HG02642 (cell line): ENCODE data around the gene CNDP1.
"Not testable (repeated sequence)": the region's sequence is repeated elsewhere in the genome, so short reads cannot be mapped to it uniquely, and the experiment has no call there.

ENCODE experiments used
- ATAC-seq: cut with Tn5 transposase; IDR thresholded peaks from one replicate; pipeline ENCODE4 v1.9.1; 2021; ENCODE audit warnings: mild to moderate bottlenecking; ENCODE audit not compliant: unreplicated experiment, poor library complexity

CNDP1 gene

DNA sequence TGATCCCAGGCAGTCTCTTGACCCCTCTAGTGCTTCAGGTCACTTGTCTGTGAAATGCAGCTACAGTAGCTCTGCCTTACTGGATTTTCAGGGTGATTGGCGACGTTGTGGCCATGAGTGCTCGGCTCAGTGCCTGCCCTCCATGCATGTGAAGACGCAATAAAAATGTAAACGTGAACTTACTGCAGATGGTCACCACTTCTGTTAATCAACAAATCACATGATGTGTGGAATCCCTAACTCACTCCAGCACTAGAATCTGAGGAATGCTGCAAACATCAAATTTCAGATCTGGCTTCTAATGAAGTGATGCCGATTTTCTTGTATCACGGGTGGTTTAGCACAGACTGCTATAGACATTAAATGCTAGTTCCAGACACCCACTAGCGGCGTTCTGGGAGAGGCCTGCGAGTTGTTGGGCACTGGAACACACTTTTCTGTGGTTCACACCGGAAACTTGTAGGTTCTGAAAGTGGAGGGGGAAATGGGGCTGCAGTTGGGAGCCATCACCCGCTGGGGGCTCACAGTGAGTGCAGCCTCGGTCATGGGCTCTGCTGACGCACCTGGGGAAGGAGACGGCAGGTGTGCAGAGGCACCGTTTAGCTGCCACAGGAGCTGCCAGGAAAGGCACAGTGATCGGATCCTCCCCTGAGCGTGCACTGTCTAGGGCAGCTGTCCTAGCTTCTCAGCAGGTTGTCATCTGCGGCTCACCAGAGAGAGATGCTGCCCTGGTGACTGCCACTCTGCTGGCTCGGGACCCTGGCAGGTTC lies 6.5 kb downstream of the CNDP1 start:
- ATAC-seq: no peak

DNA sequence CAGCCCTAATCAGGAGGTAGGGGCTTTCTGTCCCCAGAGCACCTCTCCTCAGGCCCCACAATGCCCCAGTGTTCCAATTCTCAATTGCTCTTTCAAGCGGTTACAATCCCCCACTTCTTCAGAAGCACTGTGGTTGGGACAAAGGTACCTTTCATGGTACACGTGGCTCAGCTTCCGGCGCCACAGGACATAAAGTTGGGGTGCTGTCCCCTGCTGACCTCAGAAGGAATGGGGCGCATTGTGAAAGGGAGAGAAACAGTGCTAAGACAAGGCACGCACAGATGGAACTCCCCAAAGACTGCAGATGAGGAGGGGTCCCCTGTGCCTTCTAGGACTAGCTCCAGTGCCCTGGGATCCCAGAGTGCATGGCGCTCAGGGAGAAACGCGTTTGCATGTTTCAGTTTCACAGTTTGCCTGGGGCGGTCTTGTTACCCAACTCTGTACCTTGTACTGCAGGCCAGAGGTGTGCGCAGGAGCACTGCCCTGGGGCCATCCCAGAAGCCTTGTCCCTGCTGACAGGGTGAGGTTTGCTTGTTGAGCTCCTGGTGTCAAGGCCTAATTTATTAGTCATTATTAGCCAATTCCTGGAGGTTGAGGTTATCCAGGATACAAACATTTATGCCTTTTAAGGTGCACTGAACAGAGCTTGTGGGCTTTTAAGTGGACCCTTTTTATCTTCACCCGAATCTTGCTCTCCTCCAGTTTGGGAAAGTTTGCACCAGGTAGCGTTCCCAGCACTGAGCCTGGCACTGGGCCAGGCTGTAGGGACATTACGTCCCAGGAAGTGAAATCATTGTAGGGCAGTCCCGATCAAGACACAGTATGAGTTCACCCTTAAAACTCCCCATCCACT lies 7.6 kb downstream of the CNDP1 start:
- no peak for ATAC-seq

DNA sequence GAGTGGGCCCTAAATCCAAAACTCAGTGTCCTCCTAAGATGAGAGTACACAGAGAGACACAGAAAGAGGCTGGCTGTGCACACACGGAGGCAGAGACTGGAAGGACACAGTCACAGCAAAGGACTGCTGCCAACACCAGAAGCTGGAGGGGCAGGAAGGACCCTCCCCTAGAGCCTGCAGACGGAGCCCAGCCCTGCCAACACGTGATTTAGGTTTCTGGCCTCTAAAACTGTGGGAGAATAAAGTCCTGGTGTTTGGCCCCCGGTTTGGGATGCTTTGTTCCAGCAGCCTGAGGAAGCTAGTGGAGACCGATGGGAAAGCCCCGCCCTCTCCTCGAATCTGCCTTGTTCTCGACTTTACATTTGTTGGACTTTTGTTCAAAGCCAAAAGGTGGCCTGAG lies 10.6 kb downstream of the CNDP1 start:
- ATAC-seq: no peak

DNA sequence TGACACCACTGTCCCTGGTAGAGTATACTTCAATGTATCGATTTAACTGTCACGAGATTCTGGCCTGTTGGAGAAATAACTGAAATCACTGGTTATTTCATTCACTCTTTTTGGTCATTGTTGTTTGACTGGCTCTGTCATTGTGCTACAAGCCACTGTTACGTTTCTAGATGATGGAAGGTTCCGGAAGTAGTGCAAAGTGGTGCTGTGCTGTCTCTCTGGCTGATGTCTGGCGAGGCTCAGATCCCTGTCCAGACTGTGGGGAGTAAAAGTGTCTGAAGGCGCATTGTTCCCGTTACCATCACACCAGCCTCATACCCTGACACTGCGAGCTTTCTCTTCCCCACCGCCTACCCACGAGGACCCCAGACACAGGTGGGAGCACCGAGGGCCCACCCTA lies 11.7 kb downstream of the CNDP1 start:
- no peak for ATAC-seq

DNA sequence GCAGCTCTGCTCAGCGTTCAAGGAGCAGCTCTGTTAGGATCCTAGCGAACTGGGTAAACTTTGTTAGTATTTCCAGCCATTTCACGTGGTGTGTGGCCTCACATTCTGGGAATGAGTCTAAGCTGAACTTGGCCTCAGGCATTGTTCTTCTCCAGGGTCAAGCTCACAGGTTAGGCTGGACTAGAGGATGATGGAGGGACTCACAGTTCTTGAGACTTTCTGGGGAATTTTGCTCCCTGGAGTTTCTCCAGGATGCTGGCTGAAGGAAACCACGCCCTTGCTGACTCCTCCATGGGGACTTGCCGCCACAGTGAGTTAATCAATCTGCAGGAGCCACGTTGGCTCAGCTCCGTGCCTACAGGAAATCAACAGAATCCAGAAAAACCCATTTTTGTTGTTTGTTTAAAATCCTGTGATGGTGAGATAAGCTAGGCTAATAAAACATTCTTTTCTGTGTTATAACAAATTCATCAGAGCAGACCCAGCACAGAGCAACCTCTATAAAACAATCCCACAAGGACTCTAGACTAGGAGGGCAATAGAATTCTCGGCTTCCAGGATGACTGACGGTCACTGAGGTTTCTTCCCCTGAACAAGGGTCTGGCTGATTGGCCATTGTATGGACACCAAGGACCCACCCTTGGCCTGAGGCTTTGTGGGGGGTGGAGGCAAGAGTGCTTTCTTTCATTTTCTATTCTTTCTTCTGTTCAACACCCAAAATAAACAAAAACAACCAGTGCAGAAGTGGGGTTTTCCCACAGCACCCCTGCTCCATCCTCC lies 12.6 kb downstream of the CNDP1 start:
- no peak for ATAC-seq

DNA sequence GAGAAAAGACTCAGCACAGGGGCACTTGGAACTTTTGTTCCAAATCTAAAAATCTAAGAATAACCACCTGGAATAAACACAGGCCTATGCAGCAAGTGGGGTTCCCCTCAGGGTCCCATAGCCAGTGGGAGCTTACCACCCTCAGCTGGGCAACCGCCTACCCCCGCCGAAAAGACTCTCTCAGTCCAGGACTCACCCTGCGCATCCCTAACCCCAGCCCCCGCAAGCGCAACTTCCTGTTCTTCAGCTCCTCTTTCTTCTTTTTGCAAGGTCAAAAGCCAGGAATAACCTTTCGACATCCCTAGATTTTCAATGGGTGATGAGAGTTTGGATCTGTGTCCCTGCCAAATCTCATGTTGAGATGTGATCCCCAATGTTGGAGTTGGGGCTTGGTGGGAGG lies 13.6 kb downstream of the CNDP1 start:
- ATAC-seq: no peak

DNA sequence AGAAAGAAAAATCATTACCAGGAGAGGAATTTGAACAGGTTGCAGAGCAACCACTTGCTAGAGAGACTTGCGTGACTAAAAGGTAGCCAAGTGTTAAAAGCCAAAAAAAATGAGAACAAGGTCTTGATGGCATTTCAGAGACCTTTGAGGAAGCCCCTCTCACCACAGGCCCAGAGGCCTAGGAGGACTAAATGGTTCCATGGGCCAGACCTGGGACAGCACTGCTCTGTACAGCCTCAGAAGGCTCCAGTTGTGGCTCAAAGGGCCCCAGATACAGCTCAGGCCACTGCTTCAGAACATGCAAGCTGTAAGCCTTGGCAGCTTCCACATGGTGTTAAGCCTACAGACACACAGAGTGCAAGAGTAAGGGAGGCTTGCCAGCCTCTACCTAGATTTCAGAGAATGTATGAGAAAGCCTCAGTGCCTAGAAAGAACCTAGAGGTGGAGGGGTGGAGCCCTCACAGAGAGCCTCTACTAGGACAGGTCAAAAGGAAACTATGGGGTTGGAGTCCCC lies 15.3 kb downstream of the CNDP1 start:
- ATAC-seq: no peak

DNA sequence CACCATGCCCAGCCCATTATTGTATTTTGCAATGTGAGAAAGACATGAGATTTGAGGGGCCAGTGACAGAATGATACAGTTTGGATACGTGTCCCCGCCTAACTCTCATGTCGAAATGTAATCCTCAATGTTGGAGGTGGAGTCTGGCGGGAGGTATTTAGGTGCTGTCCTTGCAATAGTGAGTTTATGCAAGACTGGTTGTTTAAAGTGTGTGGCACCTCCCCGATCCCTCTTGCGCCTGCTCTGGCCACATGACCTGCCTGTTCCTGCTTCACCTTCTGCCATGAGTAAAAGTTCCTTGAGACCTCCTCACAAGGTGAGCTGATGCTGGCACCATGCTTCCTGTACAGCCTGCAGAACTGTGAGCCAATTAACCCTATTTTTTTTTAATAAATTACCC lies 16.6 kb downstream of the CNDP1 start:
- no peak for ATAC-seq

DNA sequence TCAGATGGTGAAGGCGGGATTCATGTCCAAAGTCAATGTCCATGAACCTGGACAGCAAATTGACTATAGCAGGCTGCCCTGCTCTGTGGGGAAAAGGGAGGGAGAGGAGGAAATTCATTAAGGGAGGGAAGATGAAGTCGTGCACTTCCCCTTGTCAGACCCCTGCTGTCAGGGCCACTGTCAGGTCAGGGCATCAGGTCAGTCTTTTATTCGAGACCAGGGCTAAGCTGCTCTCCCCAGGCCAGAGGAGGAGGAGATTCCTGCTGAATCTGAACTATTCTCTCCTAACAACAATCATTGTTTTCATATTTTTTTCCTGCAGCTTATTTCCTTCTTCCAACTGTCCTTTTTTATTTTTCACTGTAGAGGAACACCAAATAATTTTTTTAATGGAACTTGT lies 17.2 kb downstream of the CNDP1 start:
- ATAC-seq: no peak

DNA sequence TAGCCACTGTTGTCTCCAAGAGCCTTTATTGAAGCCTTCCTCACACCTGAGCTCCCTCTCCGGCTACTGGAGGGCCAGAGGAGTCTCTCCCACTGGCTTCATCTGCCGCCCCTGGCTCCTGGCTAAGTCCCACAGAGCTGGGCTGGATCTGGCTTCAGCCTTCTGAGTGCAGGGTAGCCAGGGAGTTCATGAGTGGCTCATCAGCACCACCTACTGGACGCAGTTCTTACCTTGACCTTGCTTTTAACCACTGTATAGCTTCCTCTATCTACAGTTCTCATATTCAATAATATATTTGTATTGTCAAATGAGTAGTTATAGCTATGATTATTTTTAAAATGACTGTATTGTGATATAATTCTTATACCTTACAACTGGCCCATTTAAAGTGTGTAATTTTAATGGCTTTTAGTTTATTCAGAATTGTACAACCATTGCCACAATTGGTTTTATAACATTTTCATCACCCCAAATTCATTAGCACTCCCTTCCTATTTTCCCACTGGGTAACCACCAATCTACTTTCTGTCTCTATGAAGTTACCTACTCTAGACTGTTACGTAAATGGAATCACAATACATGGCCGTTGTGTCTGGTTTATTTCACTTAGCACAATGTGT lies 17.7 kb downstream of the CNDP1 start:
- peak; percentile 99 for ATAC-seq

DNA sequence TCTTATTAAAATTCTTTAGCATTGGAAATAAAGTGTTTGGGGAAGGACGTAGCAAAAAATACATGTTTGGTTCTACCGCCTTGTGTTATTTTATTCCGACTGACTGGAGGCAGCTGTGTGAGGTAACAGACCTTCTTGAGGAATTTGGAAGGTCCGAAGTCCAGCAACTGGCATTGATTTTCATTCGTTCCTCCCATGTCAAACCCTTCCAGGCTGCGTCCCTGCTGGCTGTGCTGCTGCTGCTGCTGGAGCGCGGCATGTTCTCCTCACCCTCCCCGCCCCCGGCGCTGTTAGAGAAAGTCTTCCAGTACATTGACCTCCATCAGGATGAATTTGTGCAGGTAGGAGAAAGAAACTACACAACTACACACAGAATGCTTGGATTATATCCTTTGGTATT lies 21.8 kb downstream of the CNDP1 start:
- ATAC-seq: no peak

DNA sequence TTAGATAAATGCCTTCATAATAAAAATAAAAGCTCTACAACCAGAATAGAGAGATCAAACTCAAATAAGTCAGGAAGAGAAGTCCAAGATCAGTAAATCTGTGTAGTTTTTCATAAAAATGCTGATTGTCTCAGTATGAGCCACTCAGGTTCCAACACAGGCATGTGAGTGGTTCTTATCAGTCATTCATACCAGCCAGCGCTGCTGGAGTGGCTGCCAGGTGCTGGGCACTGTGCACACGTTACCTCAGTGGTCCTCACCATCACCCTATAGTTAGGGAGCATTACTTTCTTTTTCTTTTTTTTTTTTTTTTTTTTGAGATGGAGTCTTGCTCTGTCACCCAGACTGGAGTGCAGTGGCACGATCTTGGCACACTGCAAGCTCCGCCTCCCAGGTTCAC lies 23.8 kb downstream of the CNDP1 start:
- ATAC-seq: no peak

DNA sequence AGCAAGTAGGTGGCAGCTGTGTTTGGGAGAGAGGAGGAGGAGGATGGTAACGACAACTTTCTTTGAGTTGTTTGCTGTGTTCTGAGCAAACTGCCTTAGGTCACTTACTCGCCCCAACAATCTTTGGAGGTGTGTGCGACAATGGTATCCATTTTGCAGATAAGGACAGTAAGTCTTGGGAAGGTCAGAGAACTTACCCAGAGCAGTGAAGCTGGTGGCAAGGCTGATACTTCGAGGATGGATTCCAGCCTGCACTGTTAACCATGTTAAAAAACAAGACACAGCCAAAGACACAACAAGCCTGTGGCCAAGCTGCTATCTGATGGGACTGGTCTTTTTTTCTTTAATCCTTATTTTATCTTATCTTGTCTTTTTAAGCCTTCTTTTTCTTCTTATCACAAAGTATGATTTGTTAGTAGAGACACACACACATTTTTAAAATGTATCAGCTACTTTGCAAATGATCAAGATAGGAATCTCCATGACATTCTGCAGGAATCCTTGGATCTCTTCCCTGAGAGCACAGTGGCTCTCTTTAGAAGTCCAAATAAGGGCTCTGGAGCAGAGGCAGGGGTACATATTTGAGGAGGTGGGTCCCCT lies 27.9 kb downstream of the CNDP1 start:
- ATAC-seq: no peak

DNA sequence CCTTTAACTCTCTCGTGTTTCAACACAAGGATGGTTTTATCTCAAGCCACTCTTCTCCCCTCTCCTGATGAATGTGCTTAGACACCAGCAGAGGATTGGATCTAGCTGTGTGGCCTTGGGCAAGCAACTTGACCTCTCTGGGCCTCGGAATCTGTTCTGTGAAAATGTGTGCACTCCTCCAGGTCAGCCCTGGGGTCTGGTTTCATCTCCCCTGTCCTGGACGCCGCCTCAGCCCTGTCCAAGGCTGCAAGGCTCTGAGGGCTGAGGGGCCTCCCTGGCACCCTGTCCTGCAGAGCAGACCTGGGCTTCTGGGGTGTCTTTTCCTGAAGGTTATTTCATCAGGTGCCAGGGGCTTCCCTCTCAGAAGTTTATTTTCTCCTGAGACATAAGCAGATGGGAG lies 28.5 kb downstream of the CNDP1 start:
- no peak for ATAC-seq

DNA sequence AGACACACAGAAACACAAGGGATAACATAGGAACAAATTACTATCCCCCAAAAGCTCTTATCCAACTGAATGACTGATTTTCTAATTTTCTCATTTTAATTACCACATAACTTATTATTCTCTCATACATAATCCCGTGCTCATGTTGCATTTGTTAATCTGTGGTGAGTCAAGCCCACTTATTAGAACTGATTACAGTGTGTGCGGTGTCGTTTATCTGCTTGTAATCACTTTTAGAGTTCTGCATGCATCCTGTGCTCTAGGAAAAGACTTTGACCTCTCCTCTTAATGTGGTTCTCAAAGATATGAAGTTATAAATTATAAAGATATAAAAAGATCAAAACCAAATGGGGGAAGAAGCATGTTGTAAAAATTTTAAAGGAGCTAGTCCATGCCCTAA lies 29.7 kb downstream of the CNDP1 start:
- no peak for ATAC-seq

DNA sequence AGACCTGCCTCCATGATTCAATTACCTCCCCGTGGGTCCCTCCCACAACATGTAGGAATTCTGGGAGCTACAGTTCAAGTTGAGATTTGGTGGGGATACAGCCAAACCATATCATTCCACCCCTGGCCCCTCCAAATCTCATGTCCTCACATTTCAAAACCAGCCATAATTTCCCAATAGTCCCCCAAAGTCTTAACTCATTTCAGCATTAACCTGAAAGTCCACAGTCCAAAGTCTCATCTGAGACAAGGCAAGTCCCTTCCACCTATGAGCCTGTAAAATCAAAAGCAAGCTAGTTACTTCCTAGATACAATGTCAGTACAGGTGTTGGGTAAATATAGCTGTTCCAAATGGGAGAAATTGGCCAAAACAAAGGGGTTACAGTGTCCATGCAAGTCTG lies 30.9 kb downstream of the CNDP1 start:
- not testable (repeated sequence) for ATAC-seq

DNA sequence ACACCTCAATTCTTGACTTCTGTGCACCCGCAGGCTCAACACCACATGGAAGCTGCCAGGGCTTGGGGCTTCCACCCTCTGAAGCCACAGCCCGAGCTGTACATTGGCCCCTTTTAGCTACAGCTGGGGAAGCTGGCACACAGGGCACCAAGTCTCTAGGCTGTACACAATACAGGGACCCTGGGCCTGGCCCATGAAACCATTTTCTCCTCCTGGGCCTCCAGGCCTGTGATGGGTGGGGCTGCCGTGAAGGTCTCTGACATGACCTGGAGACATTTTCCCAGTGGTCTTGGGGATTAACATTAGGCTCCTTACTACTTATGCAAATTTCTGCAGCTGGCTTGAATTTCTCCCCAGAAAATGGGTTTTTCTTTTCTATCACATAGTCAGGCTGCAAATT lies 31.7 kb downstream of the CNDP1 start:
- ATAC-seq: not testable (repeated sequence)

DNA sequence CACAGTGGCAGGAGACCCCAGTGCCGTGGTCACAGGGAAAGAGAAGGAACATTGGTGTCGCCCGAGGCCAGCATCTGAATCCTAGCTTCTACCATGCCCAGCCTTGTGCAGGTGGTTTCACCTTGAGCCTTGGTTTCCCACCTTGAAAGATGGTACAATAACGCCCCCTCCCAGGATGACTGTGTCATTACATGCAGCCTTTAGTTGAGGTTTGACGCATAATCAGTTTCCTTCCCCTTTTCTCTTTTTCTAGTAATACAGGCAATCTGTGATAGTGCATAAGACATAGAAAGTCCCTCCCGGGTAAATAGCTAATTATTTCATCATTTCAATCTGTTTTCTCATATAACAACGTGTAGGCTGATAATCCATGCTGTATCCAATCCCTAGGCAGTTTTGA lies 33.5 kb downstream of the CNDP1 start:
- ATAC-seq: no peak

DNA sequence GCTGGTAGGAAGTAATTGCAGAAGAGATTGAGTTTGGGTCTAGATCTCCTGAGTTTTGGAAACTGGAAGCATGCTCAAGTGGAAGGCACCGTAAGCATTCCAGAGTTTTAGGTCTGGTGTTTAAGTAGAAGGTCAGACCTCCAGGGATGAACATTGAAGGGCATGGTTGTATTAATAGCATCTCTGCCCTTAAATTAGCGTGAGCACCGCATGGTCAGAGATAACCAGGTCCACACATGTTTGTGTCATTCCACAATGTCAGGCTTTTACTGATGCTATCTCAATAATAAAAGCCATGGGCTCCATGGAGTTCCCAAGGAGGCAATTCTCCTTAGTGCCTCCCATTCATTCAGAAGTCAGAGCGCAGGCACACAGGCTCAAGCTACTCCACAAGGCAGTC lies 35.1 kb downstream of the CNDP1 start:
- ATAC-seq: no peak

DNA sequence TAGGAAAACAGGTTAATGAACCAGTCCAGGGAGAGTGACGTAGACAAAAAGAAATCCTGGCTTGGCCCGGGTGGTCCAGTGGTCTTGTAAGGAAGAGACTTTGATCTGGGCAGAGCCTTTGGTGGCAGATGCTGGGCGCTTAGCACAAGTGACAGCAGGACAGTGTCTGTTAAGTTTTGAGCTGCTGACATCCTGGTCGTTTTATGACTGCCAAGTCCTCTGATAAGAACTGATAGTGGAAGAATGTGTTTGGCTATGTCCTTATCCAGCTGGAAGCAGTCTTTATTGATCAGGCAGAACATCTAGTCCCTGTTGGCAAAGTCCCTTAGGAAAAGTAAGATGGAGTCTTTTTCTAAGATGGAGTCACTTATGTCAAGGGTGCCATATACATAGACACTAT lies 36.0 kb downstream of the CNDP1 start:
- no peak for ATAC-seq
